Measurements from ENCODE around the gene FZD2.
"Not testable (repeated sequence)": the region's sequence is repeated elsewhere in the genome, so short reads cannot be mapped to it uniquely, and the experiment has no call there.

The FZD2 gene

GRCh38 chr17:44536090-44536953 is 21.0 kb upstream of the FZD2 start:
- Histone ChIP-seq H2AFZ (peak overlapping the region; percentile 53), H3K27me3 (ENCODE audit: control insufficient read depth, insufficient read depth, low read length) (no peaks in the 10 kb centered on the region), H3K4me1 (no peaks in the 10 kb centered on the region), H3K79me2 (no peaks in the 10 kb centered on the region), H3K9ac (no peak overlapping the region), H3K9me3 (ENCODE audit: control insufficient read depth, low read length) (no peaks in the 10 kb centered on the region), H3K36me3 (ENCODE audit: control insufficient read depth, insufficient read depth, low read length) (no peaks in the 10 kb centered on the region), H3K4me3 (ENCODE audit: low read depth, low read length) (no peak overlapping the region), H3K4me2 (ENCODE audit: low read length) (no peak overlapping the region), H3K27ac (no peak overlapping the region)
- no peak for TF ChIP-seq CTCF (IDR thresholded peaks at IDR 0.05)

- H2AFZ ChIP-seq; H3K4me2 ChIP-seq (ENCODE audit: low read length); H3K79me2 ChIP-seq; H3K9me3 ChIP-seq (ENCODE audit: control insufficient read depth, low read length); H3K4me3 ChIP-seq (ENCODE audit: low read depth, low read length); H3K4me1 ChIP-seq; H3K27ac ChIP-seq; H3K9ac ChIP-seq; H3K27me3 ChIP-seq (ENCODE audit: control insufficient read depth, insufficient read depth, low read length); H3K36me3 ChIP-seq (ENCODE audit: control insufficient read depth, insufficient read depth, low read length): not testable (repeated sequence)
These were observed 19.4 kb upstream of the FZD2 start for GRCh38 chr17:44537922-44538321.

GRCh38 chr17:44539673-44540072 is 17.6 kb upstream of the FZD2 start:
- no peak for TF ChIP-seq CTCF (IDR thresholded peaks at IDR 0.05)
- H3K9me3 ChIP-seq (ENCODE audit: control insufficient read depth, low read length) = no peaks in the 10 kb centered on the region

GRCh38 chr17:44540246-44541084 is 16.8 kb upstream of the FZD2 start:
- Histone ChIP-seq H3K27me3 (ENCODE audit: control insufficient read depth, insufficient read depth, low read length) (no peaks in the 10 kb centered on the region), H3K4me3 (ENCODE audit: low read depth, low read length) (no peak overlapping the region), H3K4me1 (no peaks in the 10 kb centered on the region), H3K9me3 (ENCODE audit: control insufficient read depth, low read length) (no peaks in the 10 kb centered on the region), H3K36me3 (ENCODE audit: control insufficient read depth, insufficient read depth, low read length) (no peaks in the 10 kb centered on the region), H2AFZ (no peak overlapping the region), H3K27ac (no peak overlapping the region), H3K4me2 (ENCODE audit: low read length) (no peak overlapping the region), H3K79me2 (no peaks in the 10 kb centered on the region), H3K9ac (no peak overlapping the region)
- TF ChIP-seq CTCF (IDR thresholded peaks at IDR 0.05) = no peak

More at GRCh38 chr17:44539673-44540072, 17.6 kb upstream of the FZD2 start:
- Histone ChIP-seq H3K36me3 (ENCODE audit: control insufficient read depth, insufficient read depth, low read length) (no peaks in the 10 kb centered on the region), H3K79me2 (no peaks in the 10 kb centered on the region), H3K4me2 (ENCODE audit: low read length) (no peak overlapping the region), H3K4me3 (ENCODE audit: low read depth, low read length) (no peak overlapping the region), H2AFZ (no peak overlapping the region), H3K9ac (no peak overlapping the region), H3K4me1 (no peaks in the 10 kb centered on the region), H3K27ac (no peak overlapping the region), H3K27me3 (ENCODE audit: control insufficient read depth, insufficient read depth, low read length) (no peaks in the 10 kb centered on the region)

- Histone ChIP-seq H3K4me1 (no peaks in the 10 kb centered on the region), H3K4me3 (ENCODE audit: low read depth, low read length) (no peak overlapping the region), H3K9me3 (ENCODE audit: control insufficient read depth, low read length) (no peaks in the 10 kb centered on the region), H3K27me3 (ENCODE audit: control insufficient read depth, insufficient read depth, low read length) (no peaks in the 10 kb centered on the region), H3K27ac (no peak overlapping the region), H3K36me3 (ENCODE audit: control insufficient read depth, insufficient read depth, low read length) (no peaks in the 10 kb centered on the region), H3K9ac (no peak overlapping the region), H3K79me2 (no peaks in the 10 kb centered on the region), H3K4me2 (ENCODE audit: low read length) (no peak overlapping the region), H2AFZ (no peak overlapping the region)
- TF ChIP-seq CTCF (IDR thresholded peaks at IDR 0.05) = no peak
These were observed 15.3 kb upstream of the FZD2 start for GRCh38 chr17:44541884-44542581.
